Colon (tissue), 2 donors: Measurements from ENCODE around the gene TOX2.

Experiments used
- FAIRE-seq: peaks from 2 replicates; lab custom pipeline; 2012; peaks lifted over from hg19 to GRCh38; lab: Jason Lieb, UNC
- donor health status: control.
- donor health status: control.

TOX2 gene

DNA sequence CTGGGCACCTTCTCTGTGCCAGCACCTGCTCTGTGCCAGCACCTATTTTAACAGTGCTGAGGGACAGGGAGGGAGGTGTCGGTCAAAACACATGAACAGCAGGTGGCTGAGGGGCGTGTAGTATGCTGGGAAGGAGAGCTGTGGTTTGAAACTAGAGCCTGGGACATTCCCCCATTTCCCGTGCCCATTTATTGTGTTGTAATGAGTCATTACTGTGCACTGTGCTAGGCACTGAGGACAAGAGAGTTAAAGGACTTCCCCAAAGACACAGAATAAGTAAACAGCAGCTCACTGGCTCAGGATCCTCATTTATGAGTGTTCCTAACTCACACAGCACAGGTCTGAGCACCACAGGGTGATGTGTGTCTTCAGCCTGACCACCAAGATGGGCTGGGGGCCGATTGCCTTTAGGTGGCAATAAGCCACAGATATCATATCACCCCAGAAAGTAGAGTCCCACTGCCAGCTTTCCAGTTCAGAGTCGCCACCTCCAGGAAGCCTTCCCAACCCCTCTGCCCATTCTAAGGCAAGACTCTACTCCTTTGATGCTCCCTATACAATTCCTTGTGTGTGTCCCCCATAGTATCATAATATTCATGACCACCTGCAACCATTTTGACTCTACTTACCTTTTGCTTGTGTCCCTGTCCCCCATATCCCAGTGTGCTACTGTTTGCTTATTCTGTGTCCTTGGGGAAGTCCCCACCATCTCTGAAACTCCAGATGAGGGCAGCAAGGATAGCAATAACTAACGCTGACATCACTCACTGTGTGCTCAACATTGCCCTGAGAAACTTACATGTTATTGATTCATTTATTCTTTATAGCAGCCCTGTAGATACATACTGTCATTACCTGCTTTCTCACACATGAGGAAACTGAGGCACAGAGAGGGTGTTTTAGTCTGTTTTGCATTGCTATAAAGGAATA lies 87.3 kb downstream of the TOX2 start:
- FAIRE-seq, result no peak

DNA sequence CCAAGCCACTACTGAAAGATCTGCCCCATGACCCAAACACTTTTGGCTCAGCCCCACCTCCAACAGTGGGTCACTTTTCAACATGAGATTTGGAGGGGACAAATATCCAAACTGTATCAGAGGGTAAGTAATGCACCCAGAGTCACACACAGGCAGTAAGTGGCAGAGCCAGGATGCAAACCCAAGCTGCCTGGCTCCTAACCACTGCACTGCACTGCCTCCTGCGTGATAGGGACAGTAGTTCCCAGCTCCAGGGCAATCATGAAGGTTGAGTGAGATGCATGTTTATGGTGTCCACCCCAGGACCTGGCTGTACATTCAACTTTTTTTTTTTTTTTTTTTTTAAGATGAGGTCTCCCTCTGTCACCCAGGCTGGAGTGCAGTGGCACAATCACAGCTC lies 88.2 kb downstream of the TOX2 start:
- no peak for FAIRE-seq

DNA sequence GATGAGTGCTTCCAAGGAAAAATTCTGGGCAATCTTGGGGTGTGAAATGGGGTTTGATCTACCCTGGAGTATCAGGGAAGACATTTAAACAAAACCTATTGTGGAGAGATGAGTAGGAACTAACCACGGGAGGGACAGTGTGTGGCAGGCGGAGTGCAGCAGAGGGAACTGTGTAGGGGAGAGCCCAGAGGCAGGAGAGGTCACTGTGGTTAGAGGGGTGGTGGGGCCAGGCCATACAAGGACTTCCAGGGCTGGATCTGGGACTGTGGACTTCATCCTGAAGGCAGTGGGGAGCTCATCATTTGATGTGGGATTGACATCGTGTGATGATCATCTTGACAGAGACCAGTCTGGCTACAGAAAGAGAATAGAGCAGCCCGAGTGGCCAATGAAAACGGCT lies 89.0 kb downstream of the TOX2 start:
- FAIRE-seq, result no peak

DNA sequence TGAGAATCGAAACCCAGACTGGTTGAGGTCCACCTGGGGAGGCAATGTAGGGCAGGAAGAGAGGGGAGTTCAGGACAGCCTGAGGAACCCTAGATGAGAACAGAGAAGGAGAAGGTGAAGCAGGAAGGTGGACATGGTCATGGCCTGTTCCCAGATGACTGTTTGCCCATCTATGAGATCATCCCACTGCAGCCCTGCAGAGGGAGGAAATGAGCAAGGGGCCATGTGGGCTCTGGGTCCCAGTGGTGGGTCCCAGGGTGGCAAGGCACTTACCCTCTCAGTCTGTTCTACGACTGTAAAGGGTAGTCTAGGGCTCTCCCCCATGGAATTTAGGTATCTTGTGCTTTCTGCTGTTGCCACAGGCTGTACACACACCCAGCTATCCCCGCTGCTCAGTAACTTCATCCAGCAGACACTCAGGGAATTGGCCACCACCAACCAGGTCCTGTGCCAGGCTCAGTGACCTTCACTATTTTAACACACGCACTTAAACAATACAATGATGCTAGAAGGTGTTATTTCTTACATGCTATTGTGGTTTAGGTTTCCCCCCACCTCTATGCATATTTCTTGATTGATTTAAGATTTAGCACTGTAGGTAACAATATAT lies 89.8 kb downstream of the TOX2 start:
- FAIRE-seq, result no peak

DNA sequence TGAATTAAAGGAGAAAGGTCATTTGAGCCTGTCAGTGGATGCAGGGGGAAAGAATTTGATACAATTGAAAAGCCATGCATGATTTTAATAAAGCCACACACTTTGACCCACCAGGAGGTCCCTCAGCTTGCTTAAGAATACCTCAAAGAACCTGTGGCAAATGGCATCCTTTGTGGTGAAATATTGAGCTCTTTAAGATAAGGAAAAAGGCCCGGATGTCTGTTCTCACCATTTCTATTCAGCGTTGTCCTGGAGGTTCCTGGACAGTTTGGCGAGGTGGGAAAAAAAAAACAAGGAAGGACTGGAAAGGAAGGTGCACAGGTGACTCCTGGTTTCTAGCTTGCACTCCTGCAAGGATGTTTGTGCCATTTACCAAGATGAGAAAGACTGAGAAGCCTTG lies 91.0 kb downstream of the TOX2 start:
- FAIRE-seq, result no peak

DNA sequence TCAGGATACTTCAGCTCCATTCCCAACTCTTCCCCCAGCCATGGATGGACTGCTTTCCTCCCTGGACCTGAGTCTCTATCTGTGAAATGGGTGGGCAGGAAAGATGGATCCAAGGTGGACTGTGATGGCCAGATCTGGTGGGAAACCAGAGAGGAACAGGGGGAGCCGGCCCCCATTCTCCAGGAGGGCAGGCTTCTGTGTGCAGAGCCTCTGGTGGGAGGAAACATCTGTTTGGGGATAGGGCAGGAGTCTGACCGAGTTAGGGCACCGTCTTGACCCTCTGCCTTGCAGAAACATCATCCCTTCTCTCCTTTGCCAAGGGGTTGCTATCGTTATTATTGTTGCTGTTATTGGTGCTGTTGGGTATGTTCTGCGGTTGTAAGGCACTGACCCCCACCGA lies 91.5 kb downstream of the TOX2 start:
- no peak for FAIRE-seq

DNA sequence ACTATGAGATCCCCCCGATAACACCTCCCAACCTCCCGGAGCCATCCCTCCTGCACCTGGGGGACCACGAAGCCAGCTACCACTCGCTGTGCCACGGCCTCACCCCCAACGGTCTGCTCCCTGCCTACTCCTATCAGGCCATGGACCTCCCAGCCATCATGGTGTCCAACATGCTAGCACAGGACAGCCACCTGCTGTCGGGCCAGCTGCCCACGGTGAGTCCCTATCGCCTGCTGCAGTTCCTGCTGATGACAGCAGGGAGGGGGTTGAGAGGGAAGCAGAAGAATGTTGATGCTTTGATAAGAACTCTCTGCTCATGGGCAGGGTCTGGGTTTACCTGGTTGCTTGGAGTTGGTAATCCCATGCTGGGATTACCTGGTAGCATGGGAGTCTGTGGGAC lies 91.9 kb downstream of the TOX2 start:
- no peak for FAIRE-seq

DNA sequence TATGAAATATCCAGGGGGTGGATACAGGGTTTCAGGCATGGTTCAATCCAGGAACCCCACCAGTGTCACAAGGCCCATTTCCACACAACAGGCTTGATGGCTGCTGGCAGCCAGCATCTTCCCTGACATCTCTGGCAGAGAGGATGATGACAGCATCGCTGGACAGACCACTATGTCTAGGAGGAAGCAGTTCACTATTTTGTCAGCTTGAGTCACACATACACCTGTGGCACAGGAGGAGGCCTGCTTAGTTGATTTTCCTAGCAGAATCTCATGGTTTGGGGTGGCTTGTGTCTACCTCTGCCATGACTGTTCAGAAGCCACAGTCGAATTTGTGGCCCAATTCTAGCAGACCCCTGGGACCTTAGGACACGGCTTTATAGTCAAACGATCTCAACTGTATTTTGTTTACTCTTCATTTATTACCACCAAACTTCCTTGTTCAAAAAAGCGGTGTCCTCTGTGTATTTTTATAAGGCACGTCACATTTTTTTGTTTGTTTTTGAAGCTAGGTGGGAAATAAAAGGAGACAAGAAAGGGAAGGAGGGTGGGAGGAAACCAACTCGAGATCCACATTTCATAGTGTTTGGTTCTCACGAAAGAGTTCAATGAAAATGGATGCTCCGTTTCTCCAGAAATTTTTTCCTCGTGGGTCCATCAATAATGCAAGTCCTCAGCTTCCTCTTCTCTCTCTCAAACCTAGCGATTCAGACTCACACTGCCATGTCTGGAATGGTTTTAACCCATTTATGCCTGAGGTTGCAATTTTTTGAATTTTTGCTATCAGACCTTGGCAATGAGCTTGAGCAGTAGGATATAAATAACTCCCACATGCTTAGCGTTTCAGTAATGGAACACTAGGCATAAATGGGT lies 94.4 kb downstream of the TOX2 start:
- no peak for FAIRE-seq

DNA sequence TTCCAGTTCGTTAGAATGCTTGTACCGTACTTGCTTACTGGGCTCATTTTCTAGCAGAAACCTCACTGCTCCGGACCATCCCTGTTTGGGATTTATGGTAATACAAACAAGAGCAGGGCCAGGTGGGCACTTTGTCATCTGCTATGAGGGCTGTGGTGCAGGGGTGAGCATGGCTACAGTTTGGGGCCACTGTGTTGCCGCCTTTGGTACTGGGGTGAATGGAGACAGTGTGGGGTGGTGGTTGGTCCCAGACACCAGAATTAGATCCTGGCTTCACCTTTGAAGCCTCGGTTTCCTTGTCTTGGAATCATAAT lies 95.0 kb downstream of the TOX2 start:
- no peak for FAIRE-seq

DNA sequence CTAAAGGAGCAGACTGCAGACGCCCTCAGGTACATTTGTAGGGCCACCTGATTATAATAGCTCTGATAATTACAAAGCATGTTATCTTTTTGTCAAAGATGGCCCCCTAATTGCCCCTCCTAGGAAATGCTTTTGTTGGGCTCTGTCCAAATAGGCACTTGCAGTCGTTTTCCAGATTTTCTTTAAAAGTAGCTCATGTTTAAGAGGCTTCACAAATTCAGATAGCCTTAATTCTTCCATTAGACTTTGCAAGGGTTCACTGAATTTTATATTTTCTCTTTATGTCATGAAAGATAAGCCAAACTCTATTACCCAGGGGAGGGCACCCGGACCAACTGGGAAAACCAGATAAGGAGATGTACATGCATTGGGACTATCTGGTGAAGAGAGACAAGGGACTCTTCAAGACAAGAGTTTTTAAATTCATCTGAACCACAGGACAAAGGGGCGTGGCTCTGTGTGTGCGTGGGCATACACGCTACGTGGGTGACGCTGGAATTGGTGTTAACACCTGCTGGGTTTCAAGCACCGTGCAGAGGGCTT lies 95.6 kb downstream of the TOX2 start:
- FAIRE-seq, result no peak

DNA sequence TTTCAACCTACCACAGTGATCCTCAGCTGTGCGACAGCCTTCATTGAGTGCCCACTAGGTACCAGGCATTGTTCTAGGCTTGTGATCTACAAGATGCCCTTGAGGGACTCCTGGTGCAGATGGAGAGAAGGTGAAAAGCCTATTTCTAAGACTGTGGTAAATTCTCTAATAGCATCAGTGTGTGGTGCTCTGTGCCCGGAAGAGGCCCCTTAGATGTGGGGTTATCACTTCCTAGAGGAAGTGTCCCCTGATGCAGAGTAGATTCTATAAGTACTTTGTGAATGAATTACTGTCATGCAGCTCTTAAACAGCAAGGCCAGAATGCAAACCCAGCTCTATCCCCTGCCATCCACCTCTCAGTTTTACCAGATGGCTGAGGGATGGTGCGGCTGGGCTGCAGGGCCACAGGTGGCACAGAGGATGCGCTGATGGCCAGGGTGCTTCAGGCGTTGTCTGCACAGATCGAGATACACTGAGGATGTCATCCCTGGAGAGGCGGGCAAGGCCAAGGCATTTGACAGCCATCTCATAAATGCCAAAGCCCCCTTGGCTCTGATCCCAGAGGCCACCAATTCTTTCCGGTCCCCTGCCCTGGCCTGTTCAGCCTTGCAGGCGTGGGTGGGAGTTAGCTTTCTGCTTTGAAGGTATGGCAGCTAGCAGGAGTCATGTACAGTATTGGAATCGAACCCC lies 96.7 kb downstream of the TOX2 start:
- FAIRE-seq, result no peak

DNA sequence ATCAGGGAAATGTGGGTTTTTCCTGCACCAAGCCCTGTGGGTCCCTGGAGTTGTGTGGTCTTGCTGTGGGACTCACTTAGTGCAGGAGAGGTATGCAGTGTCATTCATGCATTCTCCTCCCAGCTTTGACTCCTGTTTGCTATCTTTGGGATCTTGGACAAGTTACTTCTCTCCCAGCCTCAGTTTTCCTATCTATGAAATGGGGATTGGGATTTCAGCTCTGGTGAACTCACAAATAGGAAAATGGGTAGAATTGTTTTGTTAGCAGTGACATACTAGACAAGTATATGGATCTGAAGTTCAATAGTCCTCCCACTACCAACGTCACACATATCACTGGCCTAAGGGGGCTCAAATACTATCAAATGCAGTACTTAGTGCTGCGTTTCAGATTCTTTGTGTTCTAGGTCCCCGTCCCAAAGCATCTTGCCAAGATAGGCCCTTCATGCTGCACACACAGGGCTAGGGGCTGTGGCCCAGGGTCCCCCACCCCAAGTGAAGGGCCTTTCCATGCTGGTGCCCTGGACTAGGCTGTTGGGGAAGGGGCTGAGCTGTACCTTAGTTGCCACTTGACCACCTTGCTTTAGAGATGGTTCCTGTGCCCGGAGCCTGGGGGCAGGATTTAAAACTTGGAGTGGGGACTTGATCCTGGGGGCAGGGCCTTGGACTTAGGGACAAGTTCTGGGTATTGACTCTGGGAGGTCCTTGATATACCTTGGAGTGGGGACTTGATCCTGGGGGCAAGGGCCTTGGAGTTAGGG lies 98.0 kb downstream of the TOX2 start:
- no peak for FAIRE-seq

DNA sequence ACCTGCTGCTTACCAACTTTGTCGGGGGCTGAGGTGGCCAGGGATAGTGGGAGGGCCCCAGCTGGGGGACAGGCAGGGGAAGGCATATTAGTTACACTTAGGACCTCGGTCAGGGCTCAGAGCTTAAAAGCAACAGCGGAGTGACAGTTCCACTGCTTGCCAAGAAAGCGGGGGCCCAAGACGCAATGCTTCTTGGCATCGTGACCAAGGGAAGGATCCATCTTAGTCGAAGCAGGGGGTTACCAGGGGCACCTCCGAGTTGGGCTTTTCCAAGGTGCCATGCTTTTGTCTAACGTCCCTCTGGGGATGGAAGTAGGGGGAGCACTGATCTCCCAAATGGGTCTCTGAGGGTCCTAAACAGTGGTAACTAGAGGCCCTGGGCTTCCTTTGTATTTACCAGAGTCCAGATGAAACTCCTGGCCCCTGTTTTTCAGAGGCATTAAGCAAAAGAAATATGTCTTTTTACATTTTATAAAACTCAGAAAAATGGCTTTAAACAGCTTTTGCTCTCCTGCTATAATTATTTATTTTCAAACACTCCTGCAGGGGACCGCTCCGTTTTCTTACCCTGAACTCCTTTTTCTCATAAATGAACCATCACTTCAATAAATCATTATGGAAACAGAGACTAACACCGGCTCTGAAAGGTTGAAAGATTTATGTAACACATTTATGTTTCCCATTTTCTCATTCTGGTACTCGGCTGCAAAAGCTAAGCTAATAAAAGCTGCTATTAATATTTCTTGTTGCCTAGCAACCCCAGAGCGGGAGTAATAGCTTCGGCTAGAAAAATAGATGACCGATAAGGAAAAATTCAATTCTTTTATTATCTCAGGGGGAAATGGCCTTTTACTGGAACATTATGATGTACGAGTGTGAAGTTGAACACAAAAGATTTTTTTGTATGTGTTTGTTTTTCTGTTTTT lies 100.4 kb downstream of the TOX2 start:
- no peak for FAIRE-seq

DNA sequence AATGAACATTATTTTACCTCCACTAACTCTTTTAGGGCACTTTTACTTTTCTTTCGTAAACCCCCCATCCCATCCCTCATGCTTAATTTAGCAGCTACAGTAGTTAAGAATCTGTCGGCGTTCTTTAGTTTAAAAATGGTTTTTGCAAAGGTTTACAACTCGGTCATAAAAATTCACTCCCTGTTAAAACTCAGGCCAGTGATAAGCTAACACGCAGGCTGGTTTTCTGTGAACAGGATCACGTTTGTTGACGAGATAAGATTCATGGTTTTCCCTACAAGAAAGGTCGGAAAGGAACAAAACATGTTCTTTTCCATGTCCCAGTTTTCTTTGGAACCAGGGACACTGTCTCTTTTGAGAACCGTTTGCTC lies 101.1 kb downstream of the TOX2 start:
- no peak for FAIRE-seq

DNA sequence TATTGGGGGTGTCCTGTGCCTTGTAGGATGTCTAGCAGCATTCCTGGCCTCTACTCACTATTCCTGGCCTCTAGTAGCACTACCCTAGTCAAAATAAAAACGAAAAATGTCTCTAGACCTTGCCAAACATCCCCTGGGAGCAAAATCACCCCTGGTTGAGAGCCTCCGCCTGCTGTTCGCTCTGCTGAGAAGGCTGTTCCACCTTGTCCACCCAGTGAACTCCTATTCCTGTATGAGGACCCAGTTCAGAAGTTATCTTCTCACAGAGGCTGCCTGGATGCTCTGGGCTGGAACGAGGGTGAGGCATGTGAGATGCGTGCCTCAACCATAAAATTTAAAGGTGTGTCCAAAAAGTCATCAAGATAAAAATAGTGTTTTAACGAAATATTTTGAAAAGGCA lies 101.9 kb downstream of the TOX2 start:
- FAIRE-seq, result no peak

DNA sequence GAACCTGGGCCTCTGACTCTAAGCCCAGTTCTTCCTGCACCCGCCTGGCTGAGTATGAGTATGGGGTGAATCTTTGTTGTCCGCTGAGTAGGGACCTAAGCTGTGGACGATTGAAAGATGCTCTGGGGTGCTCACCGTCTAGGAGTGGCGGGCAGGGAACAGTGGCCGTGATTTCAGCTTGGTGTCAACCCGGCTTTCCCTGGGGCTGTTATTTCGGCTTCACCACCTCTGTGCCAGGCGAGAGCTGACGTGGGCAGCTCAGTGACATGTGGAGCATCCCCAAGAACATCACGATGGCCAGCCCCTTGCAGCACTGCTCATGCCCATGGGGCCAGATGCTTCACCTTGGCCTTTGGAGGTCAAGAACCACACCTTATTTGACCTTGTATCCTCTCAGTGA lies 102.6 kb downstream of the TOX2 start:
- no peak for FAIRE-seq

DNA sequence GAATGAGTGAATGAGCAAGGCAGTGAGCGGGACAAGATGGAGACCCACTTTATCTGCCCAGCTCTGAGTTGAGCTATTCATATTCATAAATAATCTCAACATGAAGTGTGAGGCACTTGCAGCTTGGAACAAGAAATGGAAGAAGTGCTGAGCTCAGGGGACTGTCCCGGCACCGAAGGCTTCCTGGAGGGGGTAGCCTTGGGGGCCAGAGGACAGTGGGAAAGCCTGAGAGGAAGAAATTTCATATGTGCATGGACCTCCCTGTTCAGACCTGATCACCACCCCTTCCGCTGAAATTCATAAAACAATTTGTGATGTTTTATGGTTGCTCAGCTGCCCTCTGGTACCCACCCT lies 103.2 kb downstream of the TOX2 start:
- FAIRE-seq, result no peak

DNA sequence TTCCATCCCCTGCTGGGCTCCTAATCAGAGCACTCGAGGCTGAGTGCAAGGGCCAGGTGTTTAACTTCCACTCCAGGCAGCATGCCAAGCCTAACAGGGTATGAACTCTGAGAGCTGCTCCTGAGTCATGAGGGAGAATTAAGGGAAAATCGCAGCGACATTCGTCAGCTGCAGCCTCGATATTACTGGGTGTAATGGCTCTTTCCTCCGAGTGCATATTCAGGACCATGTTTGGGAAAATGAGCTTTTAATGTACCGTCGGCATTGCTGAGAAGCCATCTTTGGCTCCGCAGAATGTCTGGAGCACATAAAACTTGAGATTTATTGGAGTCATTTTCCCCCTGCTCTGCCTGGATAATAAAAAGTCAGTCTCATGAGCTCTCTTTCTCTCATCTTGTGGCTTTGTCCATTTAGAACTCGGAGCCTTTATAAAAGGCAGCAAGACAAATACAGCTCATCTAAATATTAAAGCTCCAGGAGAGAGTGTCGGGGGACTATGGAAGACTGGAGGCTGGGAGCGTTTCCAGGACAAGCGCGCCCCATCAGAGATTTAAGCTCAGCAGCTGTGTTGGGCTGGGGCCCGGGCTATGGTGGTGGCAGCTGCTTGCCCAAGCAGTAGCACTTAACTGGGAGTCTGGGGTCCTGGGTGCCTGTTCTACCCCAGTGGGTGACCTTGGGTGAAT lies 103.7 kb downstream of the TOX2 start:
- no peak for FAIRE-seq

DNA sequence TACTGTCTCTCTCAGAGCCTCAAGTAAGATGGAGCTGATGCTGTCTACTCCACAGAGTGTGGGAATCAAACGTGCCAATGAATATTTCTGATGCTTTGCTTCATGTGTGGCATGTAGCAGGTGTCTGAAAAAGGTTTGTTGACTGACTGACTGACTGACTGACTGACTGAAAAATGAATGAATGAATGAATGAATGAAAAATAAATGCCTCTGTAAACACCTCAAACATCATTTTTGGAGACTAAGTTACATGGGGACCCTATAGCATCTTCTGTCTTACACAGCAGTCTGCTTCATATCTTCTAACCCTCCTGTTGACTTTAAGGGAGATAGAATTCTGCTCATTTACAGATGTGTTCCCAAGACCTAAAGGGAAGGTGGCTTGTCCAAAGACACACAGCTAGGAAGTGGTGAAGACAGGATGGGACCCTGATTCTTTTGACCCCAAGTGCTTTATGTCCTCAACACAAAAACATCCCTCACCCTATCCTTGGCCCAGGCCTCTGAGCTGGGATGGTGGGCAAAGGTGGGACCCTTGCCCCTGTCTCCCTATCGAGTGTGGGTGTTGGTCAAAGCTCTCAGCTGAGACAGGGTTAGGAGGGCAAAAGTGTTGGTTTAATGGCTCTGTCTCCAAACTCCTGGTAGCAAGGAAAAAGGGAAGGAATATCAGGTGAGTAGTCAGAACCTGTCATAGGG lies 104.4 kb downstream of the TOX2 start:
- no peak for FAIRE-seq
